DMS153 treated with DMSO at 0.1 percent for 48 hours (cell line): ENCODE data around the gene OPCML.

Experiments used
- DNase-seq: peaks from one replicate; lab custom pipeline; 2025; ENCODE audit not compliant: unreplicated experiment; lab: John Stamatoyannopoulos, UW

Gene OPCML

GRCh38 chr11:133191931-133192330 lies 340.4 kb downstream of the OPCML start:
- DNase-seq, result no peak

GRCh38 chr11:133181667-133182066 lies 350.6 kb downstream of the OPCML start:
- DNase-seq, result no peak

GRCh38 chr11:133181066-133181465 lies 351.2 kb downstream of the OPCML start:
- no peak for DNase-seq

GRCh38 chr11:133180201-133180600 lies 352.1 kb downstream of the OPCML start:
- no peak for DNase-seq

GRCh38 chr11:133176748-133177147 lies 355.6 kb downstream of the OPCML start:
- no peak for DNase-seq

GRCh38 chr11:133175103-133175502 lies 357.2 kb downstream of the OPCML start:
- DNase-seq, result no peak

- no peak for DNase-seq
Observed at GRCh38 chr11:133173810-133174412, 358.4 kb downstream of the OPCML start.

GRCh38 chr11:133172349-133172748 lies 360.0 kb downstream of the OPCML start:
- no peak for DNase-seq

GRCh38 chr11:133171374-133171773 lies 360.9 kb downstream of the OPCML start:
- no peak for DNase-seq

- DNase-seq, result no peak
Observed at GRCh38 chr11:133168016-133168415, 364.3 kb downstream of the OPCML start.

- DNase-seq, result no peak
Observed at GRCh38 chr11:133166662-133167061, 365.6 kb downstream of the OPCML start.

GRCh38 chr11:133164986-133165385 lies 367.3 kb downstream of the OPCML start:
- DNase-seq, result no peak

GRCh38 chr11:133163463-133164419 lies 368.6 kb downstream of the OPCML start:
- DNase-seq, result peak; percentile 57

- DNase-seq, result no peak
Observed at GRCh38 chr11:133162227-133162626, 370.1 kb downstream of the OPCML start.

GRCh38 chr11:133160754-133161153 lies 371.5 kb downstream of the OPCML start:
- no peak for DNase-seq

- DNase-seq, result no peak
Observed at GRCh38 chr11:133156986-133157745, 375.1 kb downstream of the OPCML start.

- no peak for DNase-seq
Observed at GRCh38 chr11:133154781-133155180, 377.5 kb downstream of the OPCML start.

- DNase-seq, result no peak
Observed at GRCh38 chr11:133154076-133154475, 378.2 kb downstream of the OPCML start.

GRCh38 chr11:133153031-133153430 lies 379.3 kb downstream of the OPCML start:
- no peak for DNase-seq

GRCh38 chr11:133149698-133150097 lies 382.6 kb downstream of the OPCML start:
- no peak for DNase-seq

- DNase-seq, result no peak
Observed at GRCh38 chr11:133147625-133148024, 384.7 kb downstream of the OPCML start.
